Type B pancreatic cell (in vitro differentiated cells): ENCODE results near the gene CKM. TPM values are rescaled to one million over a fixed set of nuclear protein-coding genes. Genes with fewer than 3 reads are reported as not detected.
"Not testable (repeated sequence)": the region's sequence is repeated elsewhere in the genome, so short reads cannot be mapped to it uniquely, and the experiment has no call there.

ENCODE experiments used
- DNase-seq: peaks from one replicate; pipeline ENCODE4 v3.0.0; 2021; ENCODE audit warnings: mixed read lengths; ENCODE audit not compliant: unreplicated experiment; ENCODE audit errors: extremely low spot score
- H3K27ac Mint-ChIP-seq: 2 replicates; pipeline ENCODE4 v1.8.0; 2021; ENCODE audit warnings: mild to moderate bottlenecking, mixed read lengths
- H3K27me3 Mint-ChIP-seq: 2 replicates; pipeline ENCODE4 v1.8.0; 2021; ENCODE audit warnings: mixed read lengths
- H3K36me3 Mint-ChIP-seq: 2 replicates; pipeline ENCODE4 v1.8.0; 2021; ENCODE audit warnings: mixed read lengths
- H3K4me1 Mint-ChIP-seq: one replicate; pipeline ENCODE4 v1.8.0; 2021; ENCODE audit warnings: mixed read lengths; ENCODE audit not compliant: unreplicated experiment
- H3K4me3 Mint-ChIP-seq: 2 replicates; pipeline ENCODE4 v1.8.0; 2021; ENCODE audit warnings: mild to moderate bottlenecking, mixed read lengths
- H3K9me3 Mint-ChIP-seq: 2 replicates; pipeline ENCODE4 v1.8.0; 2021; ENCODE audit warnings: mixed read lengths
- total RNA-seq: library from RNA; stranded (reverse); gene quantifications from 2 replicates; pipeline ENCODE4 v1.2.1, GENCODE V29; 2021; ENCODE audit warnings: low replicate concordance
- TF ChIP-seq, protein P1 (sequence below): fragments of 200-600 bp; sonication (generic); conservative IDR thresholded peaks from 2 replicates; pipeline ENCODE4 v1.5.0; 2021; ENCODE audit warnings: antibody characterized with exemption, mild to moderate bottlenecking

CKM gene
- total RNA-seq, 1 donor from 2014 or later, result 0.24 TPM

DNA sequence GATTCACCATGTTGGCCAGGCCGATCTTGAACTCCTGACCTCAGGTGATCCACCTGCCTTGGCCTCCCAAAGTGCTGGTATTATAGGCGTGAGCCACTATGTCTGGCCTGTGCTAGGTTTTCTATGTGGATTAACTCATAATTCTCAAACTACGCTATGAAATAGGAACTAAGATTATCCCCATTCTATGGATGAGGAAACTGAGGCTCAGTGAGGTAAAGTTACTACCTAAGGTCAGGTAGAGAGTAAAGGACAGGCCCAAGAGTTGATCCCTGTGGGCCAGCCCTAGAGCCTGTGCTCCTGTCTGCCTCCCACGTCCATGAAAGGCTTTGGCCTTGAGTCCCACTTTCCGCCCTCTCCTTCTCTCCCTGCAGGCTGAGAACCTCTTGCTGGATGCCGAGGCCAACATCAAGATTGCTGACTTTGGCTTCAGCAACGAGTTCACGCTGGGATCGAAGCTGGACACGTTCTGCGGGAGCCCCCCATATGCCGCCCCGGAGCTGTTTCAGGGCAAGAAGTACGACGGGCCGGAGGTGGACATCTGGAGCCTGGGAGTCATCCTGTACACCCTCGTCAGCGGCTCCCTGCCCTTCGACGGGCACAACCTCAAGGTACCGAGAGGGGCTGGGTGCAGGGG, 51.5 kb downstream of the CKM start:
- H3K27me3 Mint-ChIP-seq, result no peaks in the 10 kb centered on the region
- H3K4me3 Mint-ChIP-seq, result no peak overlapping the region
- peaks cover 7% of the 10 kb centered on the region for H3K36me3 Mint-ChIP-seq
- no peaks in the 10 kb centered on the region for H3K9me3 Mint-ChIP-seq
- H3K27ac Mint-ChIP-seq, result no peak overlapping the region
- no peak for DNase-seq
- no peaks in the 10 kb centered on the region for H3K4me1 Mint-ChIP-seq
- TF ChIP-seq, protein P1, sequence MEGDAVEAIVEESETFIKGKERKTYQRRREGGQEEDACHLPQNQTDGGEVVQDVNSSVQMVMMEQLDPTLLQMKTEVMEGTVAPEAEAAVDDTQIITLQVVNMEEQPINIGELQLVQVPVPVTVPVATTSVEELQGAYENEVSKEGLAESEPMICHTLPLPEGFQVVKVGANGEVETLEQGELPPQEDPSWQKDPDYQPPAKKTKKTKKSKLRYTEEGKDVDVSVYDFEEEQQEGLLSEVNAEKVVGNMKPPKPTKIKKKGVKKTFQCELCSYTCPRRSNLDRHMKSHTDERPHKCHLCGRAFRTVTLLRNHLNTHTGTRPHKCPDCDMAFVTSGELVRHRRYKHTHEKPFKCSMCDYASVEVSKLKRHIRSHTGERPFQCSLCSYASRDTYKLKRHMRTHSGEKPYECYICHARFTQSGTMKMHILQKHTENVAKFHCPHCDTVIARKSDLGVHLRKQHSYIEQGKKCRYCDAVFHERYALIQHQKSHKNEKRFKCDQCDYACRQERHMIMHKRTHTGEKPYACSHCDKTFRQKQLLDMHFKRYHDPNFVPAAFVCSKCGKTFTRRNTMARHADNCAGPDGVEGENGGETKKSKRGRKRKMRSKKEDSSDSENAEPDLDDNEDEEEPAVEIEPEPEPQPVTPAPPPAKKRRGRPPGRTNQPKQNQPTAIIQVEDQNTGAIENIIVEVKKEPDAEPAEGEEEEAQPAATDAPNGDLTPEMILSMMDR, result no peak

DNA sequence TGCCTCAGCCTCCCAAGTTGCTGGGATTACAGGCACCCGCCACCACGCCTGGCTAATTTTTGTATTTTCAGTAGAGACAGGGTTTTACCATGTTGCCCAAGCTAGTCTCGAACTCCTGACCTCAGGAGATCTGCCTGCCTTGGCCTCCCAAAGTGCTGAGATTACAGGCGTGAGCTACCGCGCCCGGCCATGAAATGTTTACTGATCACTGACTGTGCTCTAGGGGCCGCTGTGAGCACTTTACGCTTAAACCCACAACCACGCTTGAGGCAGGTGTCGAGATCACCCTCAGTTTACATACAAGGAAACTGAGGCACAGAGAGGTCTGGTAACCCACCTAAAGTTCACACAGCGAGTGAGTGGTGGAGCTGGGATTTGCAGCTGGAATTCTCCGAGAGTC, 52.7 kb downstream of the CKM start:
- H3K27ac Mint-ChIP-seq, H3K9me3 Mint-ChIP-seq, H3K4me3 Mint-ChIP-seq, H3K4me1 Mint-ChIP-seq, DNase-seq, H3K27me3 Mint-ChIP-seq: not testable (repeated sequence)
- H3K36me3 Mint-ChIP-seq, result peaks cover 12% of the 10 kb centered on the region

DNA sequence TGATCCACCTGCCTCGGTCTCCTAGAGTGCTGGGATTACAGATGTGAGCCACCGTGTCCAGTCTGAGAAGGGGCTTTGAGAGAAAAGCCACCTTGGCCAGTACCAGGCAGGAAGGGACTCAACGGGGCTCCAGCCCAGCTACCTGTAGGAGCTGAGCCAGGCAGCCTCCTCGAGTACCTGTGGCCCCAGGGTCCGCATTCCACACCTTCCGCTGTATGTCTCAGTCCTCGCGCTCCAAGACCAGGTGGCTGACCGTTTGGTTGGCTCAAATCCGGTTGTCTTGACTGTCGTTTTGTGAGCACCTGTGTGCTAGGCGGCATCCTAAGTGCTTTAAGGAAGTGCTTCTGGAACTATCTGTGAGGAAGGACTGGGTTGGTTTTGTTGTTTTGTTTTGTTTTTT, 55.4 kb downstream of the CKM start:
- Mint-ChIP-seq H3K27me3 (no peaks in the 10 kb centered on the region), H3K4me3 (no peak overlapping the region), H3K9me3 (no peaks in the 10 kb centered on the region), H3K27ac (no peak overlapping the region), H3K4me1 (no peaks in the 10 kb centered on the region), H3K36me3 (peaks cover 5% of the 10 kb centered on the region)
- no peak for DNase-seq
- TF ChIP-seq, protein P1, result no peak

DNA sequence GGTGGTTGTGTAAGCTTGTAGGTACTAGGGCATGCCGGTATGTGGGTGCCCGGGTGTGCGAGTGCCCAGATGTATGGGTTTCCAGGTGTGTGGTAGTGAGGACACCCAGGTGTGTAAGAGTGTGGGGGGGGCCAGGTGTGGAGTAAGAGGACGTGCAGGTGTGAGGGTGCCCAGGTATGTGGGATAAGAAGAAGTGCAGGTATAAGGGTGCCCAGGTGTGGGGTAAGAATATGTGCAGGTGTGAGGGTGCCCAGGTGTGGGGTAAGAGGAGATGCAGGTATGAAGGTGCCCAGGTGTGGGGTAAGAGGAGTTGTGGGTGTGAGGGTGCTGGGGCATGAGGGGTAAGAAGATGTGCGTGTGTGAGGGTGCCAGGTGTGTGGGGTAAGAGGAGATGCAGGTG, 57.3 kb downstream of the CKM start:
- TF ChIP-seq, protein P1, result no peak
- Mint-ChIP-seq H3K27me3 (no peaks in the 10 kb centered on the region), H3K27ac (no peak overlapping the region), H3K4me1 (no peaks in the 10 kb centered on the region), H3K9me3 (no peaks in the 10 kb centered on the region), H3K4me3 (no peak overlapping the region), H3K36me3 (peaks cover 5% of the 10 kb centered on the region)
- DNase-seq, result no peak

DNA sequence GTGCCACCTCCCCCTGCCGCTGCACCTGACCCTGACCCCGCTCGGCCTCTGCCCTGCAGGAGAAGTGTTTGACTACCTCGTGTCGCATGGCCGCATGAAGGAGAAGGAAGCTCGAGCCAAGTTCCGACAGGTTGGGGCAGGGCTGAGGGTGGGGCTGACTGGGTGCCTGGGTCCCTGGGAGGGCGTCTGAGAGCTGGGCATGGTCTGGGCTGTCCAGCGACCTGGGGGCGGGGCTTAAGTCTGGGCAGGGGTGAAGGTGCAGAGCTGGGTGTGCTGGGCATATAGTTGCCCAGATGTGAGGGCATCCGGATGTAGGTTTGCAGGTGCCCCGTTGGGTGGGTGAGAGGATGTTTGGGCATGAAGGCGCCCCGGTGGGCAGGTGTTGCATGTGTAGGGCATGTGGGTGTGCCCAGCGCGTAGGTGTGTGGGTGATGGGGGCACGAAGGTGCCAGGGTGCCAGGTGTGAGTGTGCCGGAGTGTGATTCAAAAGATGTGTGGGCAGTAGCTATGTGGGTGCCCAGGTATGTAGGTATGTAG, 57.8 kb downstream of the CKM start:
- TF ChIP-seq, protein P1, result no peak
- Mint-ChIP-seq H3K36me3 (peaks cover 5% of the 10 kb centered on the region), H3K27me3 (no peaks in the 10 kb centered on the region), H3K4me3 (no peak overlapping the region), H3K27ac (no peak overlapping the region), H3K4me1 (no peaks in the 10 kb centered on the region), H3K9me3 (no peaks in the 10 kb centered on the region)
- no peak for DNase-seq

DNA sequence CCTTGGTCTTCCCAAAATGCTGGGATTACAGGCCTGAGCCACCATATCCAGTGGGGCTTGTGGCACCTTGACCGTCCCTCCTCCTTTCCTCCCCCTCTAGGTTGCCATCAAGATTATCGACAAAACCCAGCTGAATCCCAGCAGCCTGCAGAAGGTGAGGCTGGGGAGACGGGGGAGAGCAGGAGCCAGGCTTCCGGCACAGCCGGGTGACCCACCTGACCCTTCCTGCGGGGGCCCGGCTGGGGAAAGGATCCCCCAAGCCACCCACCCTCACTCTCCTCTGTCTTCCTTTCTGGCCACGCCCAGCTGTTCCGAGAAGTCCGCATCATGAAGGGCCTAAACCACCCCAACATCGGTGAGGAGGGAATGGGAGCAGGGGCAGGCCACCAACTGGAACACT, 59.7 kb downstream of the CKM start:
- DNase-seq, result no peak
- Mint-ChIP-seq H3K27me3 (no peaks in the 10 kb centered on the region), H3K9me3 (no peaks in the 10 kb centered on the region), H3K4me1 (no peaks in the 10 kb centered on the region), H3K36me3 (peaks cover 5% of the 10 kb centered on the region), H3K27ac (no peak overlapping the region), H3K4me3 (no peak overlapping the region)
- TF ChIP-seq, protein P1, result no peak
